H1 (cell line): Measurements from ENCODE around the gene CCDC192. TPM values are rescaled to one million over a fixed set of nuclear protein-coding genes. Genes with fewer than 3 reads are reported as not detected.

Experiments
- CTCF ChIA-PET: fragments of 300-600 bp; sonication (Branson Sonifier 250); formaldehyde crosslinking; loops from one replicate; lab custom pipeline; 2021; ENCODE audit not compliant: partially characterized antibody; lab: Charles Lee
- POLR2A ChIA-PET: fragments of 300-600 bp; sonication (Branson Sonifier 250); formaldehyde crosslinking; loops from one replicate; lab custom pipeline; 2021; ENCODE audit warnings: inconsistent platforms; ENCODE audit not compliant: partially characterized antibody; lab: Charles Lee
- DNase-seq, 2 experiments: peaks; one replicate each; pipeline versions ENCODE4 v3.0.0 to v3.0.0-alpha.2; 2010 to 2022; ENCODE audit warnings: low spot score in 2 of 2, low read depth in 1 of 2, mixed read lengths in 1 of 2
- FAIRE-seq: peaks from 2 replicates; lab custom pipeline; 2011; peaks lifted over from hg19 to GRCh38; lab: Jason Lieb, UNC
- H2AFZ ChIP-seq: 2 replicates; pipeline ENCODE4 v1.8.1; 2012; ENCODE audit warnings: low read length, inconsistent platforms
- H2AK5ac ChIP-seq: 2 replicates; pipeline ENCODE4 v1.6.1; 2013; ENCODE audit warnings: low read depth, low read length
- H2BK120ac ChIP-seq: replicated peaks from 2 replicates; pipeline ENCODE3; 2013; ENCODE audit warnings: low read depth, low read length, inconsistent platforms
- H2BK12ac ChIP-seq: 2 replicates; pipeline ENCODE4 v1.6.1; 2013; ENCODE audit warnings: low read depth, low read length
- H2BK15ac ChIP-seq: 2 replicates; pipeline ENCODE4 v1.6.1; 2013; ENCODE audit warnings: low read length
- H2BK20ac ChIP-seq: 2 replicates; pipeline ENCODE4 v1.6.1; 2013; ENCODE audit warnings: low read length
- H2BK5ac ChIP-seq: 2 replicates; pipeline ENCODE4 v1.6.1; 2013; ENCODE audit warnings: low read depth, low read length
- H3K14ac ChIP-seq: 2 replicates; pipeline ENCODE4 v1.6.1; 2013; ENCODE audit warnings: inconsistent platforms; ENCODE audit not compliant: insufficient read length
- H3K18ac ChIP-seq: 2 replicates; pipeline ENCODE4 v1.6.1; 2013; ENCODE audit warnings: low read length; ENCODE audit errors: extremely low read depth
- H3K23ac ChIP-seq: 2 replicates; pipeline ENCODE4 v1.6.1; 2013; ENCODE audit warnings: inconsistent platforms; ENCODE audit not compliant: insufficient read length
- H3K23me2 ChIP-seq: 2 replicates; pipeline ENCODE4 v1.6.1; 2013; ENCODE audit warnings: low read depth, low read length
- H3K27ac ChIP-seq: 2 replicates; pipeline ENCODE4 v1.6.1; 2011; ENCODE audit warnings: low read depth, low read length, inconsistent platforms
- H3K27me3 ChIP-seq, 4 experiments: replicated peaks in 1 of 4; 1 replicate in 1 of 4; 2 replicates in 3 of 4; pipeline versions ENCODE4 v1.6.1 to v1.8.1; 2011 to 2013; ENCODE audit warnings: low read length in 3 of 4, mild to moderate bottlenecking in 3 of 4, inconsistent platforms in 2 of 4, mixed read lengths in 2 of 4, moderate library complexity in 1 of 4; ENCODE audit not compliant: control insufficient read depth in 3 of 4, insufficient read depth in 3 of 4; ENCODE audit errors: extremely low read depth in 1 of 4
- H3K36me3 ChIP-seq, 4 experiments: 2 replicates each; pipeline versions ENCODE4 v1.6.1 to v1.8.1; 2011 to 2013; ENCODE audit warnings: mild to moderate bottlenecking in 4 of 4, low read length in 3 of 4, moderate library complexity in 2 of 4, control low read depth in 1 of 4, inconsistent platforms in 1 of 4; ENCODE audit not compliant: insufficient read depth in 4 of 4, control insufficient read depth in 2 of 4
- H3K4ac ChIP-seq: replicated peaks from 2 replicates; pipeline ENCODE3; 2013; ENCODE audit warnings: low read length, low read depth, mixed read lengths, inconsistent platforms; ENCODE audit not compliant: insufficient read length
- H3K4me1 ChIP-seq, 4 experiments: replicated peaks in 1 of 4; 1 replicate in 1 of 4; 2 replicates in 3 of 4; pipeline versions ENCODE4 v1.6.1 to v1.8.1; 2011 to 2013; ENCODE audit warnings: low read length in 3 of 4, inconsistent platforms in 2 of 4, mixed read lengths in 1 of 4; ENCODE audit not compliant: insufficient read depth in 4 of 4, control insufficient read depth in 3 of 4
- H3K4me2 ChIP-seq, 2 experiments: 2 replicates each; pipeline versions ENCODE4 v1.6.1 to v1.8.1; 2011 to 2013; ENCODE audit warnings: low read depth in 2 of 2, low read length in 2 of 2, control low read depth in 1 of 2, inconsistent platforms in 1 of 2, mild to moderate bottlenecking in 1 of 2; ENCODE audit not compliant: insufficient read depth in 1 of 2
- H3K4me3 ChIP-seq, 4 experiments: fragments of 200-600, 300-600 bp in 1 of 4; sonication (generic), shearing (Covaris generic), sonication (Bioruptor Twin) in 1 of 4; 2 replicates each; pipeline versions ENCODE4 v1.5.1 to v1.8.1; 2011 to 2016; ENCODE audit warnings: low read length in 4 of 4, low read depth in 3 of 4, control low read depth in 2 of 4, inconsistent platforms in 2 of 4, mild to moderate bottlenecking in 2 of 4, mixed read lengths in 1 of 4, moderate library complexity in 1 of 4; ENCODE audit not compliant: insufficient read depth in 2 of 4; ENCODE audit errors: extremely low read depth in 1 of 4
- H3K56ac ChIP-seq: replicated peaks from 2 replicates; pipeline ENCODE3; 2013; ENCODE audit warnings: low read depth, mild to moderate bottlenecking, mixed read lengths, low read length, inconsistent platforms; ENCODE audit not compliant: insufficient read length
- H3K79me1 ChIP-seq: 2 replicates; pipeline ENCODE4 v1.6.1; 2013; ENCODE audit warnings: low read depth, low read length, control low read depth
- H3K79me2 ChIP-seq, 2 experiments: 2 replicates each; pipeline versions ENCODE4 v1.6.1 to v1.8.1; 2012 to 2013; ENCODE audit warnings: low read length in 2 of 2, mild to moderate bottlenecking in 2 of 2, inconsistent platforms in 1 of 2; ENCODE audit not compliant: insufficient read depth in 2 of 2, control insufficient read depth in 1 of 2
- H3K9ac ChIP-seq, 4 experiments: replicated peaks in 1 of 4; 1 replicate in 1 of 4; 2 replicates in 3 of 4; pipeline versions ENCODE4 v1.6.1 to v1.8.1; 2011 to 2013; ENCODE audit warnings: low read depth in 3 of 4, low read length in 3 of 4, control low read depth in 2 of 4, mild to moderate bottlenecking in 2 of 4, moderate library complexity in 2 of 4, inconsistent platforms in 1 of 4; ENCODE audit errors: extremely low read depth in 1 of 4
- H3K9me3 ChIP-seq, 2 experiments: 2 replicates each; pipeline versions ENCODE4 v1.6.1 to v1.8.1; 2012 to 2013; ENCODE audit warnings: mild to moderate bottlenecking in 2 of 2, moderate library complexity in 2 of 2, control low read depth in 1 of 2, inconsistent platforms in 1 of 2, low read depth in 1 of 2, low read length in 1 of 2, mixed read lengths in 1 of 2; ENCODE audit not compliant: insufficient read depth in 2 of 2
- H4K20me1 ChIP-seq, 2 experiments: replicated peaks in 1 of 2; 2 replicates each; pipeline versions ENCODE3 to v1.8.1; 2011 to 2013; ENCODE audit warnings: inconsistent platforms in 2 of 2, low read length in 2 of 2, mild to moderate bottlenecking in 1 of 2; ENCODE audit not compliant: insufficient read depth in 2 of 2, control insufficient read depth in 1 of 2
- H4K5ac ChIP-seq: 2 replicates; pipeline ENCODE4 v1.6.1; 2013; ENCODE audit warnings: low read length, low read depth, mixed read lengths, inconsistent platforms; ENCODE audit not compliant: insufficient read length
- H4K8ac ChIP-seq: 2 replicates; pipeline ENCODE4 v1.8.0; 2013; ENCODE audit warnings: mild to moderate bottlenecking, moderate library complexity, low read length, inconsistent platforms; ENCODE audit not compliant: insufficient read depth; ENCODE audit errors: extremely low read depth
- H4K91ac ChIP-seq: replicated peaks from 2 replicates; pipeline ENCODE3; 2013; ENCODE audit warnings: low read length, mixed read lengths, inconsistent platforms; ENCODE audit not compliant: insufficient read length
- BCL11A ChIP-seq, 2 experiments: IDR thresholded peaks; one replicate each; pipeline ENCODE4 v1.6.1; 2011; ENCODE audit warnings: low read depth in 2 of 2, low read length in 2 of 2, mild to moderate bottlenecking in 2 of 2
- CBX8 ChIP-seq: fragments of 300-800, 300-1000 bp; sonication (generic); IDR thresholded peaks from 2 replicates; pipeline ENCODE4 v1.7.1; 2016; ENCODE audit warnings: low read depth, low read length, borderline replicate concordance
- EGR1 ChIP-seq: IDR thresholded peaks from 2 replicates; pipeline ENCODE4 v1.6.1; 2011; ENCODE audit warnings: low read depth, low read length, borderline replicate concordance
- EZH2 ChIP-seq: fragments of 200-600 bp; sonication (generic); IDR thresholded peaks from 2 replicates; pipeline ENCODE4 v1.7.1; 2012; ENCODE audit warnings: low read depth, mild to moderate bottlenecking, moderate library complexity, low read length, inconsistent platforms; ENCODE audit not compliant: severe bottlenecking
- MAFK ChIP-seq: IDR thresholded peaks from 2 replicates; pipeline ENCODE4 v1.6.1; 2012; ENCODE audit warnings: low read depth, mild to moderate bottlenecking, improper control_type of control experiment, low read length
- SP4 ChIP-seq: IDR thresholded peaks from 2 replicates; pipeline ENCODE4 v1.6.1; 2012; ENCODE audit warnings: low read length, inconsistent platforms
- TAF1 ChIP-seq: IDR thresholded peaks from 2 replicates; pipeline ENCODE4 v1.6.1; 2011; ENCODE audit warnings: mild to moderate bottlenecking, low read depth, low read length
- TAF7 ChIP-seq: optimal IDR thresholded peaks from 2 replicates; pipeline ENCODE3; 2011; ENCODE audit warnings: low read depth, mild to moderate bottlenecking, inconsistent platforms, low read length, moderate library complexity, borderline replicate concordance
- TBP ChIP-seq: IDR thresholded peaks from 2 replicates; pipeline ENCODE4 v1.6.1; 2011; ENCODE audit warnings: low read depth, low read length, improper control_type of control experiment
- YY1 ChIP-seq: IDR thresholded peaks from 2 replicates; pipeline ENCODE4 v1.6.1; 2011; ENCODE audit warnings: low read depth, mild to moderate bottlenecking, low read length
- WGBS, 2 experiments: shearing (Covaris generic) in 1 of 2; methylation state at CpG; one replicate each; pipeline versions ENCODE4 v1.1.6 to v1.1.7; 2013 to 2015; ENCODE audit warnings: low lambda C conversion rate in 2 of 2, mixed read lengths in 2 of 2, inconsistent platforms in 1 of 2, low coverage in 1 of 2, missing lambda C conversion rate in 1 of 2; ENCODE audit not compliant: insufficient replicate concordance in 2 of 2, insufficient coverage in 1 of 2, insufficient read length in 1 of 2; ENCODE audit errors: extremely low coverage in 1 of 2, missing lambda C conversion rate in 1 of 2; 5-methylcytosine and 5-hydroxymethylcytosine counted together
- polyA plus RNA-seq, 7 experiments: library from polyadenylated mRNA; depleted of rRNA in 3 of 7; stranded (reverse) in 5 of 7; unstranded in 2 of 7; fragments of >200 nt in 5 of 7; fragments of 200-250 nt in 2 of 7; gene quantifications; 1 replicate in 5 of 7; 2 replicates in 1 of 7; 4 replicates in 1 of 7; pipeline versions ENCODE4 v1.2.1 to v1.2.3, GENCODE V29; 2011 to 2013; ENCODE audit warnings: missing spikeins in 2 of 7, mixed read lengths in 2 of 7
- total RNA-seq: library from RNA; stranded (reverse); fragmentation: NEBNext Ultra II Directional; extraction: Animal tissue kit (Norgen Biotek cat#: 25700); gene quantifications from 2 replicates; pipeline ENCODE4 v1.2.1, GENCODE V29; 2021
- TF ChIP-seq, protein P1 (sequence below): IDR thresholded peaks from 2 replicates; pipeline ENCODE4 v1.6.1; 2011; ENCODE audit warnings: low read length, improper control_type of control experiment

CCDC192 gene
- total and polyA plus RNA-seq, 2 of the 8 experiments (the other 6 are each of a cell fraction or from before 2014, with no cell fraction given): 0.61 TPM; not detected in 1

- POLR2A ChIA-PET: no interaction called here
These were observed 274.0 kb downstream of the CCDC192 start for GRCh38 chr5:127976991-127977717.

More at GRCh38 chr5:127976991-127977717, 274.0 kb downstream of the CCDC192 start:
- no peak overlapping the region for H3K4me3 ChIP-seq
- H2BK12ac ChIP-seq: no peak overlapping the region
- WGBS, 2 experiments: 89% methylated on average over 5 of the region's 5 CpGs; no CpG with 5 or more reads in 1 of the 2 experiments
- TF ChIP-seq TBP: no peak
- TF ChIP-seq, protein P1, sequence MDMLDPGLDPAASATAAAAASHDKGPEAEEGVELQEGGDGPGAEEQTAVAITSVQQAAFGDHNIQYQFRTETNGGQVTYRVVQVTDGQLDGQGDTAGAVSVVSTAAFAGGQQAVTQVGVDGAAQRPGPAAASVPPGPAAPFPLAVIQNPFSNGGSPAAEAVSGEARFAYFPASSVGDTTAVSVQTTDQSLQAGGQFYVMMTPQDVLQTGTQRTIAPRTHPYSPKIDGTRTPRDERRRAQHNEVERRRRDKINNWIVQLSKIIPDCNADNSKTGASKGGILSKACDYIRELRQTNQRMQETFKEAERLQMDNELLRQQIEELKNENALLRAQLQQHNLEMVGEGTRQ: no peak
- TF ChIP-seq MAFK: no peak
- TF ChIP-seq BCL11A (IDR thresholded peaks at IDR 0.05; ENCODE audit: low read depth in 2 of 2, low read length in 2 of 2): no peak
- TF ChIP-seq EZH2: no peak
- TF ChIP-seq CBX8: no peak
- no peak for TF ChIP-seq SP4
- no peak for TF ChIP-seq EGR1
- TF ChIP-seq TAF7: no peak
- no peak for TF ChIP-seq YY1
- TF ChIP-seq TAF1: no peak
- no peak overlapping the region for H3K4me2 ChIP-seq
- no peak overlapping the region for H3K23ac ChIP-seq
- H2BK5ac ChIP-seq: no peak overlapping the region
- FAIRE-seq (no peak), DNase-seq (no peak)
- no peak overlapping the region for H4K8ac ChIP-seq
- no peak overlapping the region for H3K14ac ChIP-seq
- H4K20me1 ChIP-seq: no peaks in the 10 kb centered on the region
- H3K79me2 ChIP-seq: no peaks in the 10 kb centered on the region
- H2AFZ ChIP-seq: no peak overlapping the region
- no peaks in the 10 kb centered on the region for H3K9me3 ChIP-seq
- no peaks in the 10 kb centered on the region for H3K4me1 ChIP-seq
- H3K23me2 ChIP-seq: no peaks in the 10 kb centered on the region
- no peak overlapping the region for H3K4ac ChIP-seq
- no peak overlapping the region for H3K18ac ChIP-seq
- H4K5ac ChIP-seq: no peak overlapping the region
- H3K36me3 ChIP-seq: no peaks in the 10 kb centered on the region
- no peak overlapping the region for H3K56ac ChIP-seq
- no peak overlapping the region for H2AK5ac ChIP-seq
- no peak overlapping the region for H3K9ac ChIP-seq
- no peak overlapping the region for H2BK20ac ChIP-seq
- H3K79me1 ChIP-seq: no peaks in the 10 kb centered on the region
- no peak overlapping the region for H3K27ac ChIP-seq
- H2BK15ac ChIP-seq: no peak overlapping the region
- CTCF ChIA-PET: interaction anchor here (0.6 to 2.4 kb wide), 11 partner anchors 10 to 861 kb away, joined by 3 to 6 read pairs (median 4); no protein-coding TSS in a partner anchor
- H4K91ac ChIP-seq: no peak overlapping the region
- H3K27me3 ChIP-seq: no peaks in the 10 kb centered on the region
- H2BK120ac ChIP-seq: no peak overlapping the region
